KOPT-K1 (cell line): ENCODE results near the gene KRTAP5-10.
"Not testable (repeated sequence)": the region's sequence is repeated elsewhere in the genome, so short reads cannot be mapped to it uniquely, and the experiment has no call there.

ENCODE experiments used
- H3K27ac ChIP-seq: fragments of 200-600 bp; sonication (generic); 2 replicates; pipeline ENCODE4 v1.5.1; 2016; ENCODE audit warnings: antibody characterized with exemption, mild to moderate bottlenecking, low read depth, low read length; ENCODE audit not compliant: poor library complexity, severe bottlenecking
- H3K36me3 ChIP-seq: fragments of 200-600 bp; sonication (generic); 2 replicates; pipeline ENCODE4 v1.5.1; 2017; ENCODE audit warnings: antibody characterized with exemption, mild to moderate bottlenecking, low read length, moderate library complexity; ENCODE audit not compliant: insufficient read depth
- H3K9me3 ChIP-seq: fragments of 200-600 bp; sonication (generic); 2 replicates; pipeline ENCODE4 v1.5.1; 2017; ENCODE audit warnings: antibody characterized with exemption, low read length, mild to moderate bottlenecking; ENCODE audit not compliant: insufficient read depth, poor library complexity, severe bottlenecking

The KRTAP5-10 gene, protein sequence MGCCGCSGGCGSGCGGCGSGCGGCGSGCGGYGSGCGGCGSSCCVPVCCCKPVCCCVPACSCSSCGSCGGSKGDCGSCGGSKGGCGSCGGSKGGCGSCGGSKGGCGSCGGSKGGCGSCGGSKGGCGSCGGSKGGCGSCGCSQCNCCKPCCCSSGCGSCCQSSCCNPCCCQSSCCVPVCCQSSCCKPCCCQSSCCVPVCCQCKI

DNA sequence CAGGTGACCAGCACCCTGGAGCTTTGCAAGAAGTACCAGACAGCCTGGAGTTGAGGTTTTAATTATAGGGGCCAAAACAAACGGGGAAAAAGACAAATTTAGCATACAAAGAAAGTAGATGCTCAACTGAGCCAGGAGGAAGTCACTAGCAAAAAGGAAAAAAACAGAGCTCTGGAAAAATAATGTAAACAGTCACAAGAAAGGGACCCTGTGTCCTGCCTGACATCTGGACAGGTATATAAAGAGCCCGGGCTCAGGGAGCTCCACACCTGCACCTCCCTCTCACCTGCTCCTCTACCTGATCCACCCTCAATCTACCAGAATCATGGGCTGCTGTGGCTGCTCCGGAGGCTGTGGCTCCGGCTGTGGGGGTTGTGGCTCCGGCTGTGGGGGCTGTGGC lies at the start of gene KRTAP5-10:
TSS of gene KRTAP5-10 (plus strand) at position 301 of the 400 bp plus-strand sequence. CDS start at position 326, 25 bp downstream.
- no peak within 1 kb of the TSS for H3K27ac ChIP-seq
- no peaks in the 10 kb centered on the region for H3K36me3 ChIP-seq
- H3K9me3 ChIP-seq = no peaks in the 10 kb centered on the region

DNA sequence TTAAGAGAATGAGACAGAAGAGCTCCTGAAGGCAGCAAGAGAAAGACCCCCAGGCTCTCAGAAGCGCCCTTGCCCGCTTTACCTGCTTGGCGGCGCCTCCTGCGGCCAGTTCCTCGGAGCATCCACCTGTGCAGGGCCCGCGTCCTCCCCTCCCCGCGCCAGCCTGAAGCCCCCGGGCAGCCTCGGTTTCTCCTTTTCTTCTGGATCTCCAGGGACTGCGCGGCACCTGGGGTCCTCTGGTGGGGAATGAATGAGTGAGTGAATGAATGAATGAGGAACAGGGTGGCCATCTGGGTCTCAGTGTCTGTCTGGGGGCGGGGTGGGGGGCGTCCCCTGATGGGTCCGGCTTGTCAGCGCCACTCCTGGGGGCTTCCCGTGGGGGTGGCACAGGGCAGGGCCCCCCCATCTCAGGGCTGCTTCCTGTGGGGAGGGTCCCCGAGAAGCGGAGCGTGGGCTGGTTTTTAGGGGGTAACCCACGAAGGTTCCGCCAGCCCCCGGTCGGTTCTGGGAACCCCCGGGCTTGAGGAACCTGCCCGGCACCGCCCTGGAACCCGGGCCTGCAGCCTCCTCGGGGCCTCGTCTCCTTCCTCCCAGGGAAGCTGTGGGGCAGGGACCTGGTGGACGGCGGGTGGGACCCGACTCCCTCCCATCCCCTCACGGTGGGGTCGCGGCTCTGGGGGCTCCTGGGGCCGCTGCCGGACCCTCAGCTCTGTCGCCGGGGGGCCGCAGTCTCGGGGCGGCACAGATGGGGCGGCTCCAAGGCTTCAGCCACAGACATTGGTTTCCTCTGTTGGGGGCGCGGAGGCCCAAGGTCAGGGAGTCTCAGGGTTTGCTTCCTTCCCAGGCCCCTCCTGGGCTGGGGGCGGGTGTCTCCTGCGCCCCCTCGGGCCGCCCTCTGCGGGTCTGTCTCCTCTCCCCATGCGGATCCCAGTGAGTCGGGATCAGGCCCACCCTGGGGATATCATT lies 46.6 kb upstream of the KRTAP5-10 start:
- Histone ChIP-seq H3K9me3 (no peaks in the 10 kb centered on the region), H3K36me3 (no peaks in the 10 kb centered on the region), H3K27ac (no peak overlapping the region)

- H3K9me3 ChIP-seq = no peaks in the 10 kb centered on the region
- no peaks in the 10 kb centered on the region for H3K36me3 ChIP-seq
Measured at GRCh38 chr11:71519546-71519945, 45.8 kb upstream of the KRTAP5-10 start.

GRCh38 chr11:71525188-71525937 lies 40.0 kb upstream of the KRTAP5-10 start:
- Histone ChIP-seq H3K36me3 (no peaks in the 10 kb centered on the region), H3K9me3 (no peaks in the 10 kb centered on the region), H3K27ac (no peak overlapping the region)

More at GRCh38 chr11:71519546-71519945, 45.8 kb upstream of the KRTAP5-10 start:
- H3K27ac ChIP-seq = no peak overlapping the region

GRCh38 chr11:71525938-71526495 lies 39.3 kb upstream of the KRTAP5-10 start:
- no peak overlapping the region for H3K27ac ChIP-seq
- H3K36me3 ChIP-seq = no peaks in the 10 kb centered on the region
- no peaks in the 10 kb centered on the region for H3K9me3 ChIP-seq

DNA sequence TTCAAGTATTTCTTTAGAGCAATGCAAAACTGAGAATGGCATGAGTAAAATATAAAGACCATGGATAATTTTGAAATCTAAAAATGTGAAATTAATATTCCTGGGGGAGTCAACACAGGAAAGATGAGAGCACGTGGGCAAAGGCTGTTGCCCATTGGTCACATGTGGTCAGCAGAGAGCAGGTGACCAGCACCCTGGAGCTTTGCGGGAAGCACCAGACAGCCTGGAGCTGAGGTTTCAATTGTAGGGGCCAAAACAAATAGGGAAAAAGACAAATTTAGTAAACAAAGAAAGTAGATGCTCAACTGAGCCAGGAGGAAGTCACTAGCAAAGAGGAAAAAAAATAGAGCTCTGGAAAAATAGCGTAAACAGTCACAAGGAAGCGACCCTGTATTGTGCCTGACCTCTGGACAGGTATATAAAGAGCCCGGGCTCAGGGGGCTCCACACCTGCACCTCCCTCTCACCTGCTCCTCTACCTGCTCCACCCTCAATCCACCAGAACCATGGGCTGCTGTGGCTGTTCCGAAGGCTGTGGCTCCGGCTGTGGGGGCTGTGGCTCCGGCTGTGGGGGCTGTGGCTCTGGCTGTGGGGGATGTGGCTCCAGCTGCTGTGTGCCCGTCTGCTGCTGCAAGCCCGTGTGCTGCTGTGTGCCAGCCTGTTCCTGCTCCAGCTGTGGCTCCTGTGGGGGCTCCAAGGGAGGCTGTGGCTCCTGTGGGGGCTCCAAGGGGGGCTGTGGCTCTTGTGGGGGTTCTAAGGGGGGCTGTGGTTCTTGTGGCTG lies 38.4 kb upstream of the KRTAP5-10 start, which contains the start of gene KRTAP5-7:
TSS of gene KRTAP5-7 (plus strand) at position 472 of the 780 bp plus-strand sequence. CDS start at position 506, 34 bp downstream.
- H3K27ac ChIP-seq, H3K36me3 ChIP-seq, H3K9me3 ChIP-seq: not testable (repeated sequence)

GRCh38 chr11:71527576-71528210 lies 37.7 kb upstream of the KRTAP5-10 start:
- Histone ChIP-seq H3K9me3 (no peaks in the 10 kb centered on the region), H3K36me3 (no peaks in the 10 kb centered on the region), H3K27ac (no peak overlapping the region)

DNA sequence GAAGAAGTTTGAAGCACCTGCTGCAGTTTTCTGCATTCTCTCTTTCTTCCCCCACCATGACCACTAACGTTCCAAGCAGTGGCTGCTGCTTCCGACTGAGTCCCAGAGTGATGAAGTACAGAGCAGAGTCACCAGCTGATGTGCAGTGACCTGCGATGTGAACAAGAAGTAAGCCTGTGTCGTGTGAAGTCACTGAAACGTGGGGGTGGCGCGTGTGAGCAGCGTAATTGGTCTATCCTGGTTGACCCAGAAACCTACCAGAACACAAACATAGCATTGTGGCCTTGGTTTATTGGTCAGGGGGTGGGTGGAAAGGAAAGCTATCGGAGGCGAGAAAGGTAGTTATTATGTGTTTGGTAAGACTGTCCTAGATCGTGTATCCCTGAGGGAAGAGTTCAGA lies 34.8 kb upstream of the KRTAP5-10 start:
- Histone ChIP-seq H3K9me3 (no peaks in the 10 kb centered on the region), H3K36me3 (no peaks in the 10 kb centered on the region)

GRCh38 chr11:71532036-71532610 lies 33.2 kb upstream of the KRTAP5-10 start:
- Histone ChIP-seq H3K27ac (no peak overlapping the region), H3K36me3 (no peaks in the 10 kb centered on the region), H3K9me3 (no peaks in the 10 kb centered on the region)

More for the DNA sequence above, 34.8 kb upstream of the KRTAP5-10 start:
- no peak overlapping the region for H3K27ac ChIP-seq

DNA sequence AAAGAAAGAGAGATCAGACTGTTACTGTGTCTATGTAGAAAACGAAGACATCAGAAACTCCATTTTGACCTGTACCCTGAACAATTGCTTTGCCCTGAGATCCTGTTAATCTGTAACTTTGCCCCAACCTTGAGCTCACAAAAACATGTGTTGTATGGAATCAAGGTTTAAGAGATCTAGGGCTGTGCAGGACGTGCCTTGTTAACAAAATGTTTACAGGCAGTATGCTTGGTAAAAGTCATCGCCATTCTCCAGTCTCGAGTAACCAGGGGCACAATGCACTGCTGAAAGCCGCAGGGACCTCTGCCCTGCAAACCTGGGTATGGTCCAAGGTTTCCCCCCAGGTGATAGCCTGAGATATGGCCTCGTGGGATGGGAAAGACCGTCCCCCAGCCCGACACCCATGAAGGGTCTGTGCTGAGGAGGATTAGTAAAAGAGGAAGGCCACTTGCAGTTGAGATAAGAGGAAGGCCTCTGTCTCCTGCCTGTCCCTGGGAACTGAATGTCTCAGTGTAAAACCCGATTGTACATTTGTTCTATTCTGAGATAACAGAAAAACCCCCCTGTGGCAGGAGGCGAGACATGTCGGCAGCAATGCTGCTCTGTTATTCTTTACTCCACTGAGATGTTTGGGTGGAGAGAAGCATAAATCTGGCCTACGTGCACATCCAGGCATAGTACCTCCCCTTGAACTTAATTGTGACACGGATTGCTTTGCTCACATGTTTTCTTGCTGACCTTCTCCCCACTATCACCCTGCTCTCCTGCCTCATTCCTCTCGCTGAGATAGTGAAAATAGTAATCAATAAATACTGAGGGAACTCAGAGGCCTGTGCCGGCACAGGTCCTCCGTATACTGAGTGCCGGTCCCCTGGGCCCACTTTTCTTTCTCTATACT lies 30.4 kb upstream of the KRTAP5-10 start:
- not testable (repeated sequence) for H3K9me3 ChIP-seq, H3K36me3 ChIP-seq, H3K27ac ChIP-seq

DNA sequence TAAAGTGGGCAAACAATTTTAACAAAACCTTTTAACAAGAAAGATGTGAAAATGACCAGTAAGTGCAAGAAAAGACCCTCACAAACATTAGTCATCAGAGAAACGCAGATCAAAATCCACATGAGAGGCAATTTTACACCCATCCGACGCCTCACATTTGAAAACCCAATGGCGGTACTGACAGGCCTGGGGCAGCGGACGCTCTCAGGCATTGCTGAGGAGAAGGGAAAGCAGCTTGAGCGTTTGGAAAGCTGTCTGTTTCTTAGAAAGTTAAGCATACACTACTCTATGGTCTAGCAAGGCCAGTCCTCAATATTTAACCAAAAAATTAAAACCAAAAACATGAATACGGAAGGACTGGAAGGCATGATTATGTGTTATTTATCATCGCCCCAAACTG lies 29.5 kb upstream of the KRTAP5-10 start:
- Histone ChIP-seq H3K9me3 (peaks cover 15% of the 10 kb centered on the region), H3K27ac (no peak overlapping the region), H3K36me3 (no peaks in the 10 kb centered on the region)

GRCh38 chr11:71537537-71537936 lies 27.8 kb upstream of the KRTAP5-10 start:
- H3K27ac ChIP-seq = no peak overlapping the region
- H3K36me3 ChIP-seq = no peaks in the 10 kb centered on the region
- peaks cover 27% of the 10 kb centered on the region for H3K9me3 ChIP-seq
